Hippocampal formation (tissue), 2 donors: ENCODE data around the gene CNGA4.
A peak's percentile ranks its signal among the peaks of the same experiment; 100 is the strongest.
"Not testable (repeated sequence)": the region's sequence is repeated elsewhere in the genome, so short reads cannot be mapped to it uniquely, and the experiment has no call there.

Experiments used
- DNase-seq, 2 donors: peaks; one replicate each; lab custom pipeline; 2025; lab: John Stamatoyannopoulos, UW

The CNGA4 gene

DNA sequence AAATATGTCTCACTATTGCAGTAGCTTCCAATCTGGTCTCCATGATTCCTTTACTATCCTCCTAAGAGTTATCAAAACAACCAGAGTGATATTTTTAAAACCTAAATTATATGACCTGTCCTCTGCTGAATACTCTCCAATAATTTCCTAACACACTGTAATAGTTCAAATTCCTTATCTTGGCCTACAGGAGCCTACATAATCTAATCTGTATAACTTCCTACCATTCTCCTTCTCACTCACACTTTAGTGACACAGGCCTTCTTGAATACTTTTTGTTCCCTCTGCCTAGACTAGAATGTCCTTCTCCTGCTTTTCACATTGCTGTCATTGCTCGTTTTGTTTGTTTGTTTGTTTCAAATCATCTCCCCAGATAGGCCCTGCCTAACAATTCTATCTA is 13.9 kb upstream of the CNGA4 start:
- no peak for DNase-seq

DNA sequence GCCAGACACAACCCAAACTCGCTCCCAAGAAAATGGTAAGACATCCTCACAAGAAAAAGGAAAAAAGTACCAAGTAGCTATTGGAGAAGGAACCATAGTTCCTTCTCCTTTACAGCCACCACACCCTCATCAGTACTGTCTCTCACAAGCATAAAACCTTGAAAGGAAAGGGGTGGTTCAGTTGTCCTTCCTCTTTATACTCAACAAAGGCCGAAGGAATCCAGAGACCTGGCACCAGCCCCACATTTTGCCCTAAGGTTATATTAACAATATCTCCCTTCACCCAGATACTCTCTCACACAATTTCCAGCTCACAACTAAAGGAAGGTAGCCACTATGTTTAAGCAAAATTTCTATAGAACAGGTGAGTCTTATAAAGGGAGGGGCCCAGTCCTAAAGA is 13.0 kb upstream of the CNGA4 start:
- no peak for DNase-seq

DNA sequence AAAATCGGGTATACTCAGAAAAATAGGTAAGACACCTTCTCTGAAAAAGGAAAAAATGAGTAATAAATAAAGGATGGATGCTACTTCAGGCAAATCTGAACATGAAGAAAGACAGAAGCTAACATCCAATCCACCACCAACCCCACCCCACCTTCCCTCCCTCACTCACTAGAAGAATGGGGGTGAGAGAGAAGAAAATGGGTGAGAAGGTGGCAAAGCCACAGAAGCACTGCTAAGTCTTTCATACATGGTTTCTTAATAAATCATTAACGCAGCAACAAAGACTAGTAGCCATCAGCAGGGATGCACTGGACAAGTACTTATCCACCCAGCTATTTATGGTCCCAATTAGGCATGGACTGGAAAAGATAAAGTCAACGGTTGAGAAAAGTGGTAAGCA is 10.4 kb upstream of the CNGA4 start:
- no peak for DNase-seq

DNA sequence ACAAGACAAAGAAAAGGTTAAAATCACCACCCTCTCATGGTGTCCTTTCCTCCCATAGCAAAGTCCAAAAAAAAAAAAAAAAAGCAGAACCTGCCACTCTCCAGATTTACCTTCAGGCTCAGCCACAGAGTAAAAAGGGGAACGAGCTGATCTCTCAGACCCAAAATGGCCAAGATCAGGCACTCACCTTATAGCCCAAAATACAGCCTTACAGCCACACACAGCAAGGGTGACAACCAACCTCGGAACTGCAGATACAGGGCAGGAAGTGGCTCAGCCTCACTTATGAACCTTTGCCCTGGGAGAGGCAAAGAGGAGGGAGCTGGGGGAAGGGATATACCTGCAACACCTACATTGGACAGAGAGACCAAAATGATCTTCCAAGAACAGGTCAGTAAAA is 9.0 kb upstream of the CNGA4 start:
- no peak for DNase-seq

DNA sequence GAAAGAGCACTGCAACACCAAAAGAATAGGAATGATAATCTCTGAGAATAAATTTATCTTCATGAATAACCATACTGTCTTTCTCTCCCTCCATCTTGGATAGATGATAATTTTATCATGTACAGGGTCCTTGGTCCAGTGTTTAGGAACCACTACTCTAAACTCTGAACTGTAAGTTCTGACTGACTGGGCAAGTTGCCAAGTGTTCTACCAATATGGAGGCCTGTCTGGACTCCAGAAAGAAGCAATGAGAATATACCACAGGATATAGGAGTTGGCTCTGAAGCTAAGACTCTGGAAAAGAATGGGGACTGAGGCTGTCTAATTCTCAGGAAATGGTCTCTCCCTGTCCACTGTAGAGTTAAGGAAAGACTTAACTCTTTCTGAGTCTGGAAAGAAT is 6.0 kb upstream of the CNGA4 start:
- DNase-seq: no peak

DNA sequence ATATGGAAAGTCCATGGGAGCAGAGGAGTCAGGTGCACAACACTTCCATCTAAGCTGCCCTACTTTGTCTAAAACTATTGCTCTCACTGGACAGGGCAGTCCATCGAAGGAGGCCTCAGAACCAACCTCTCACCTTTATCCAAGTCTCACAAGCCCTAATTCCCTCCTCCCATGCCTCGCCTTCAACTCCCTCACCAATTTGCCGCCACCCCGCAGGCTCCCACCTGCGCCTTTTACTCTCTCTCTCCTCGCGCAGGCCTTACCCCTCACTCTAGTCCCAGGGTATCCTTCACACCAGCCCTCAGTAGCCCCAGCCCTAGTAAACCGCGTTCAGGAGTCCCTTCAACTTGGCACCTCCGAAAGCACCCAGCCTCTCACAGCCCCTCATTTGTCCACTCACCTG is 4.9 kb upstream of the CNGA4 start:
- DNase-seq: no peak

DNA sequence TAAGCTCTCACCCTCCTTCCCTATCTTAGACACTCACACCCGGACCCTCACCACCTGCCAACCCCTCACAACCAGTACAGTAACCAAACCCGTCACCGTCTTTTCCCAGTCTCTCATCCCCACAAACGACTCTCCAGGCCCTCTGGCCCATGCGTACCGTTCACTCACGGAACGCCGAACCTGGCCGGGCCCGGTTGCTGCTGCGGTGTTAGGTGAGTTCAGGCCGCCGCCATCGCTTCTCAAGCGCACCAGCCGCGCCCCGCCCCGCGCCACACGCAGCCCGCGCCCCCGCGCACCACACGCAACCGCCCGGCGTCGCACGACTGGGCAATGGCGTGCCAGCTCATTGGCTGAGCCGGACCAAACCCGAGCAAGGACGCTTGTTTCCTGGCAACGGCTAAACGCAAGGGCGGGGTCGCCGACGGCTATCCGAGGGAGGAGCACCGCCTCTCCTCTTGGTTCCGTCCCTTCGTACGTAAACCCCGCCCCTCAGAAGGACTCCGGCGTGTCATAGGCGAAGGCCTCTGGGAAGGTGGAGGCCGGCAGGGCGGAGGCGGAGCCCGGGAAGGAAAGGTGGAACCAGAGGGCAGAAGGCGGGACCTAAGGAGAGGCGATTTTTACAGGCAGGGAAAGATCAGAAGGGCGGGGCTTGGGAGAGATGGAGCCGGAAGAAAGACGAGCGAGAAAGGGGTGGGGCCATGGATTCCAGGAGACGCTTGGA is 4.3 kb upstream of the CNGA4 start, which contains the start of gene FHIP1B:
TSS of gene FHIP1B (minus strand) at position 250 of the 721 bp plus-strand sequence. CDS start 10,120 bp downstream, outside the sequence.
- DNase-seq: peak; percentile 100

DNA sequence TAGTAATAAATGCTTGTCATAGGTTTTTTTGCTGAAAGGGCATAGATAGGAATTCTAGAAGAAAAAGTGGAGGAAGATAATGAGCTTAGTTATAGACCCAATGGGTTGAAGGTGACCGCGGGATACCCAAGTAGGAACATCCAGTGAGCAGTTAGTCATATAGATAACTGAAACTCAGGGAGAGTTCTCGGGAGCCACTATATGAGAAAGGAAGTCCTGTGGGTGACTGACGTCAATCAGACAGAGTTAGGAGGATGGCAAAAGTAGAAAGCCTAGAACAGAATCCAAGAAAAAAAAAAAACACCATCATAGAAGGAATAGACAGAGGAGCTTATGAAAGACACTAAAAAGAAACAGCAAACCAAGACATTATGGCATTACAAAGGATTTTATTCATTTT is 1.6 kb upstream of the CNGA4 start:
- no peak for DNase-seq

DNA sequence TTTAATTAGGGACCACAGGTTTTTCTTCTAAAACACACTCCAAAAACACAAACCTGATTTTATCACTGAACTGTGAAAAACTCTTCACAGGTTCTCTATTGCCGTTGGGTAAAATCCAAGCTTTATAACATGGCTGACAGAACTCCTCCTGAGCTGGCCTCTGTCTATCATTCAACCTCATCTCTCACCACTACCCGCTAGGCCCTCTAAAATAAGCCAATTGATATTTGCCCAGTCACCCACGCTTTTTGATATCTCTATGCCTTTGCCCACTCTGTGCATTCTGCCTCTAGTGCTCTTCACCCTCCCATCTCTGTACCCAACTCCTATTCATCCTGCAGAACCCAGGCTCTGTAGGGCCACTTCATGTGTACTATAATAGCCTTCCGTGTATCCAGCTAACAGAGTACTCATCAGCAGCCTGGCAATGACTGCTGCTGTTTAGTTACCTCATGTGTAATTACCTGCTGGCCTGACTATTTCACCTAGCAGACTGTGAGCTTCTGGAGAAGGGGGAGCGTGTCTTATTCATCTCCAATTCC is 1.1 kb upstream of the CNGA4 start:
- DNase-seq: no peak

DNA sequence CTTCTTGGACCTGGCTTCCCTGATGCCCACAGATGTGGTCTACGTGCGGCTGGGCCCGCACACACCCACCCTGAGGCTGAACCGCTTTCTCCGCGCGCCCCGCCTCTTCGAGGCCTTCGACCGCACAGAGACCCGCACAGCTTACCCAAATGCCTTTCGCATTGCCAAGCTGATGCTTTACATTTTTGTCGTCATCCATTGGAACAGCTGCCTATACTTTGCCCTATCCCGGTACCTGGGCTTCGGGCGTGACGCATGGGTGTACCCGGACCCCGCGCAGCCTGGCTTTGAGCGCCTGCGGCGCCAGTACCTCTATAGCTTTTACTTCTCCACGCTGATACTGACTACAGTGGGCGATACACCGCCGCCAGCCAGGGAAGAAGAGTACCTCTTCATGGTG is 1.2 kb downstream of the CNGA4 start:
- no peak for DNase-seq

DNA sequence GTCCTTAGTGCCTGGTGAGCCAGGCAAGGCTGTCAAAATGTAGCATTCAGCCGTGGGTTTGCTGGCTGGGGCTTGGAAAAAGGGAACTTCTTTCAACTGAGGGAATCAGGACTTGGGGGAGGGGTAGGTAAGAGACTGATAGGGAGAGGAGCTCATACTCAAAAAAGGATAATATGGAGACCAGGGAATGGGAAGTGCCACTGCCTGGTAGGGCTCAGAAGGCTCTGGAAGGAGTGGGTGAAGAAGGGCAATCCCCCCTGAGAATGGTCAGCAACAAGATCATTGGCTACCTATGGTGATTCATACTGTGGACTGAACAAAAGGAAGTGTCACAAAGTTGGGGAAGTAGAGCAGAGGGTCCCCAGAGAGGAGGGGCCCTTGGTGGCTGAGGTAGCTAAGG is 1.9 kb downstream of the CNGA4 start:
- DNase-seq: no peak

DNA sequence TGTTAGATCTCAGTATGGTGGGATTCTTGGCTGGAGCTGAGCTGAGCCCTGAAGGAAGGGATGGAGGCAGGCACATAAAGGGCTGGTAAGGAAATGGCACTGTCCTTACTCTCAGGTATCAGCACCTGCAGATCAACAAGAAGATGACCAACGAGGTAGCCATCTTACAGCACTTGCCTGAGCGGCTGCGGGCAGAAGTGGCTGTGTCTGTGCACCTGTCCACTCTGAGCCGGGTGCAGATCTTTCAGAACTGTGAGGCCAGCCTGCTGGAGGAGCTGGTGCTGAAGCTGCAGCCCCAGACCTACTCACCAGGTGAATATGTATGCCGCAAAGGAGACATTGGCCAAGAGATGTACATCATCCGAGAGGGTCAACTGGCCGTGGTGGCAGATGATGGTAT is 2.4 kb downstream of the CNGA4 start:
- DNase-seq: no peak

DNA sequence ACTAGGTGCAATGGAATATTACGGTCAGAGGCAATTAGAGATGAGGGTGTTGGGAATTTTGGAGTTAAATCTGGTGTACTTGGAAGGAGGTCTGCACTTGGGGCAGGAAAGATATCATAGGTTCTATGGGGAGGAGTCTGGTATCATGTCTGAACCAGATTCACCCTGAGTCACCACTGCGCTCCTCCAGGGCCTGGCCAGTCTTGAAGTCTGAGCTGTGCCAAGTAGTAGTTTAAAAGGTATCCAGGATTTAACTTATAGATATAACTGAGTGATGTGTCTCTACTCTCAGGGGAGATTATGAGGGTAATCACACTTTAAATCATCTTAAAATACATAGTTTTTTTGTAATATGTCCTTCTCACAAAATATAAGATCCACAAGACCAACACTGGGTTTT is 6.6 kb downstream of the CNGA4 start:
- DNase-seq: no peak

DNA sequence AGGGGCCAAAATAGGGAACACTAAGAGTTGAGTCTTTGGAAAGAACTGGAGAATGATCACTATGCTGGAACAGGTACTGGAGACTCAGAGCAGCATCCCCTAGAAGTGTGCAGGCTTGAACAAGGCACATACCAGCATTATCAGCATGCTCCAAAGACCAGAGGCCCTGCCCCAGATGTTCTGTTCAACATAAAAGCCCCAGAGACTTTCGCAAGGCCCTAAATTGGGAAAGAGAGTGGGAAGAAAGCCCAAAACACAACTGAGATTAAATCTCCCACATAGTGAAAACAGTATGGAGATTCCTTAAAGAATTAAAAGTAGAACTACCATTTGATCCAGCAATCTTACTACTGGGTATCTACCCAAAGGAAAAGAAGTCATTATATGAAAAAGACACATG is 9.4 kb downstream of the CNGA4 start:
- no peak for DNase-seq

DNA sequence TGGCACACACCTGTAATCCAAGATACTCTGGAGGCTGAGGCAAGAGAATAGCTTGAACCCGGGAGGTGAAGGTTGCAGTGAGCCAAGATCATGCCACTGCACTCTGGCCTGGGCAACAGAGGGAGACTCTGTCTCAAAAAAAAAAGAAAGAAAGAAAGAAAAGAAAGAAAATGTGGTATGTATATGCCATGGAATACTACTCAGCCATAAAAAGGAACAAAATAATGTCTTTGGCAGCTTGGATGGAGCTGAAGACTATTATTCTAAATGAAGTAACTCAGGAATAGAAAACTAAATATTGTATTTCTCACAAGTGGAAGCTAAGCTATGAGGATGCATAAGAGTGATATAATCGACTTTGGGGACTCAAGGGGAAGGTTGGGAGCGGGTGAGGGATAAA is 10.0 kb downstream of the CNGA4 start:
- DNase-seq: not testable (repeated sequence)

DNA sequence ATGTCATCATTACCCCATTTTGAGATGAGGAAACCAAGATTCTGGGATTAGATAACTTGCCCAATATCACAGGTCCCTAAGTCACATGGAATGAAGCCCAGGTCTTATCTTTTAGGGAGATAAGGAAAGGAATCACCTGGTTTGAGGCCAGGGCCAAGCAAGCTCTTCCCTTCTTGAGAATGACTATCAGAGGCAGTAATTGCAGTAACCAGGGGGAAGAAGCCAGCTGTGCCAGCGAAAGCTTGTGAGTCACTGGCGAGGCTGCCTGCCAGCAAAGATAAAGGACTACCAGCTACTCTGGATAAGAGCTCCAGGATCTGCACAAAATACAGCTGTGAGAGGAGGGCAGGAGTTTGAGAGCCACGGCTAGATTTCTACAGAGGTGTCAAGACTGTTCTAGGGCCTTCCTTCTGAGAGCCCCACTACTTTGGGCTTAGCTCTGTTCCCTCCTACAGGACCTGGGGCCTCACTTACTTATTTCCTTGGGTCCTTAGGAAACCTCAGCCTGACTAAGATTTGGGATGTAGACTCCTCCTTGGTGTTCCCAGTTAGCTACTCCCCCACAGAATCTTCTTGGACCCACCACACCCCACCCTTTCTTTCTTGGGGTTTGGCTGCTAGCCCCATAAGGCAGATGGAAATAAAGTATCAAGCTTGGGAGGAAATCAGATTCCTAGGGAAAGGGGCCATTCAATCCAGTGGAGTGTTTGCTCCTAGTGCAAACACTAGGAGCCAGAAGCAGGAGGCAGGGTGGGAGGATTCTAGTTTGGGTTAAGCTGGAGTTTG is 11.1 kb downstream of the CNGA4 start:
- DNase-seq: no peak

DNA sequence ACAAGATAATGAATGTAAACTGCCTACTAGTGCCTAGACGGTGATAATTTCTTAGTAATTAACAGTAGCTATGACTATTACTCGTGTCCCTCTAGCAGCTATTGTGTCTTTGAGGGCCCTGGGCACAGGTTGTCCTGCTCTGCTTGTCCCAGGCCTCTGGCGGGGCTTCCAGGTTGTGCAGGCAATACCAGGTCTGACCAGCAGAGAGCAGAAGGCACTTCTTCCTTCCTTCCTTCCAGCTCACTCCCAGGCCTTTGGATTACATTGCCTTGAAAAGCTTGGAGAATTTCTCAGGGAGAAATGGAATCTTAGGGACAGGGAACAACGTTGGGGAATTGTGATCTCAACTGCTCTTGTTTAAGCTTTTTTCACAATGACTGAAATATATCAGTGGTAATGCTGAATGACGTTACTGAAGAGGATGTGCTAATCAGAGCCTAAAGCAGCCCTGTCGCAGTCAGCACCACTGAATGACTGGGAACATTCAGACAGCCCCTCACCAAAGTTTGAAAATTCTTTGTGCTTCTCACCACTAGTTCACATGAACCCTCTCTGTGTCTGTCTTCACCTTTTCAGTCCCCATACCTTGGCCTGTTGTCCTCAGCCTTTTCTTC is 12.3 kb downstream of the CNGA4 start:
- peak; percentile 34 to 49 for DNase-seq

DNA sequence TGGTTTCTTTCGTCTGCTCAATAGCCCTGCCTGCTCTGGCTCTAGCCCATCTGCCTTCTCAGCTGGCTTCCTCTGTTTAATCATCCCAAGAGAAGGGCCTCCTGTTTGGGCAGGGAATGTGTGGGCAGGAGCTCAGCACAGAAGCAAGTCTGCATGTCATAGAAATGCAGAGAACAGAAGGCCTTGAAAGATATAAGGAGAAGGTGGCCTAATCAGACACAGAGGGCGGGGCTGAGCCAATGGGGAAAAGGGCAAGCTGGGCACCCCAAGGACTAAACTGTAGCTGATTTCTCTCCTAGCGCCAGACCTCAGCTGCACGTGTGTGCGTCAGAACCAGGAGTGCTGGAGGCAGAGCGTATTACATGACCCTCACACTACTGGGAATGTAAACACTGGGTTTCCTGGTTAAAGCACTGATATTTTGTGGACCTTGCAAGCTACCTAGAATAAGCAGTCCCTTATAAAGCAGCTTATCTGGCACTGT is 13.1 kb downstream of the CNGA4 start:
- DNase-seq: no peak

DNA sequence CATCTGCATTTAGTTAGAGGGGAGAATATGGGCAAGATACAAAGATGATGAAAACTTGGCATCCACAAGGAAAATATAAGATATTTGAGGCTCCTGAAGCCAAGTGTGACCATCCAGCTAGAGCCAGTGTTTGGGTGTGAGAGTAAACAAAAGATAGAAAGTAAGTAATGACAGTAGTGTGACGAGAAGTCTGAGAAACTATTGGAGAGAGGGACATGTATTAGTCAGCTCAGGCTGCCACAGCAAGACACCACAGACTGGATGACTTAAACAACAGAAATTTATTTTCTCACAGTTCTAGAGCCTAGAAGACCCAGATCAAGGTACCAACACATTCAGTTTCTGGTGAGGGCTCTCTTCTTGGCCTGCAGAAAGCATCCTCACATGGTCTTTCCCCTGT is 14.3 kb downstream of the CNGA4 start:
- no peak for DNase-seq

DNA sequence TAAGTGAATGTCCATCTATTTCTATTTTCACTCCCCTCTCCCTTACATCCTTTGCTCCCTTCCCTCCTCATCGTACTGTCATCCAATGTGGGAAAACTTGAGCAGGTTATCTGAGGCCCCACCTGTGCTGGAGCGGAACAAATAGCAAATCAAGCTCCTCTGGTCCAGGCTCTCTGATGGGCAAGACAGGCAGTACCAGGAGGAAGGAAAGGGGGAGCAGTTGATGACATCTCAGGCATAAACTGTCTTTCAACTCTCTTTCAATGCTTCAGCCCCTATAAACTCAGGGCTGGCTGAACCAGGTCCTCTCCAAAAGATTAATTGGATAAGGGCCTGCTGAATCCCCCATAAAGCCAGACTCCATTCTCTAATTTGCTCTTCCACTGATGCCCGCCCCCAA is 19.3 kb downstream of the CNGA4 start:
- DNase-seq: no peak

DNA sequence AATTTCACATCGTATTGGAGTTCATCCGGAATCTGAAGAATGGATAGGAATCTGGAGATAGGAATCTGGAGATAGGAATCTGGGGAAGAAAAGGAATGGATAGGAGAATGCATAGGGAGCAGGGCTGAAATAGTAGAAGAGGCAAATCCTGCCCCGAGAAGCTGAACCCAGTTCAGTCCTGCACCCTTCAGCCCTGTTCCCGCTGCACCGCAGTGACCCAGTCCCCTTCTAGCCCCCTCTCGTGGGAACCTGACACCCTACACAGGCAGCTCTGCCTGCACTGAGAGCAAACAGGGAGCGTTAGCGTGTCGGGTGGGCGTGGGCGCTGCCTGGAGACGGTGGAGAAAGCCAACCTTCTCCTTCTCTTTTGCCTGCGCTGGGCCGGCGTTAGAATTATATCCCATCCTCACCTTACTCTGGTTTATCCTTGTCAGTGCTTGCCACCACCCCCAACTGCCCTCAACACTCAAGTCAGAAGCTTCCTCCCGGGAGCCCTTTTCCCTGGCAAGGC is 19.7 kb downstream of the CNGA4 start:
- peak in 1 of 2 donors; percentile 4 for DNase-seq

DNA sequence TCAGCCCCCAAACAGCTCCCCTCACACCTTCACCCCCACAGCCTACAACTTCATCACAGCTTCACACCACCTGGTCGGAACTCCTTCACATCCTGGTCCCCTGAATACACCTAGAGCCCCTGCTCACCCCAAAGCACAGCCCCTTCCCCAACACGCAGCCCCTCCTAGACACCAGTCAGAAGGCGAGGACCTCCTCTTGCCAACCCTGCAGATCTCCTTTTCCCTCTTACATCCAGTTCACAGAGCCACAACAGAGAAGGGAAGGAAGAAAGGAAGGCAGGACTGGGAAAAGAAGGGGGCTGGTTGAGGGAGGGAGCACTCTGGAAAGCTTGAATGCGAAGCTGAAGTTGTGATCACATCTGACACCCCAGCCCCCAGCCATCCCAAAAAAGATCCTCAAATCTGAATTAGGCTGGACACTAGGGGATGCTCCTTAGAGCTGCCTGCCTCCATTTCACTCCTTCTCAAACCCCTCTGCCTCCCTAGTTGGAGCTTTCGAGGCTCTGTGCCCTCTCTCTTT is 21.4 kb downstream of the CNGA4 start:
- DNase-seq: no peak
